B cell (primary cell): Measurements from ENCODE around the gene SLPI. TPM values are rescaled to one million over a fixed set of nuclear protein-coding genes. Genes with fewer than 3 reads are reported as not detected.

ENCODE experiments used
- ATAC-seq: fragments of 200-7000 bp; cut with Tn5 transposase; one replicate; pipeline ENCODE4 v1.10.0; 2021; ENCODE audit warnings: low read depth, mild to moderate bottlenecking, moderate number of reproducible peaks, moderate library complexity
- CTCF ChIA-PET: fragments of 350-600 bp; sonication (Branson Sonifier 250); formaldehyde crosslinking; loops from one replicate; lab custom pipeline; 2021; ENCODE audit warnings: antibody characterized with exemption, inconsistent platforms; lab: Charles Lee
- POLR2A ChIA-PET: fragments of 350-600 bp; sonication (Branson Sonifier 250); formaldehyde crosslinking; loops from one replicate; lab custom pipeline; 2021; ENCODE audit warnings: antibody characterized with exemption; lab: Charles Lee
- DNase-seq: peaks from one replicate; pipeline ENCODE4 v3.0.0; 2013
- H2AFZ ChIP-seq: 2 replicates; pipeline ENCODE4 v1.6.1; 2012; ENCODE audit warnings: mild to moderate bottlenecking, low read depth, low read length; ENCODE audit not compliant: insufficient read depth, poor library complexity, severe bottlenecking
- H3K27ac ChIP-seq, 2 donors: 1 replicate in 1 of 2; 2 replicates in 1 of 2; pipeline ENCODE4 v1.5.1; 2012 to 2013; ENCODE audit warnings: low read length in 2 of 2, mild to moderate bottlenecking in 2 of 2, moderate library complexity in 1 of 2
- H3K27me3 ChIP-seq, 4 experiments: fragments of 200-600 bp in 1 of 4; sonication (generic) in 1 of 4; replicated peaks in 1 of 4; 1 replicate in 2 of 4; 2 replicates in 2 of 4; pipeline versions ENCODE4 v1.6.1 to v1.7.0; 2013 to 2016; ENCODE audit warnings: low read length in 3 of 4, mild to moderate bottlenecking in 2 of 4, mixed read lengths in 1 of 4, moderate library complexity in 1 of 4; ENCODE audit not compliant: insufficient read depth in 4 of 4, control insufficient read depth in 3 of 4; ENCODE audit errors: control extremely low read depth in 1 of 4
- H3K36me3 ChIP-seq, 2 experiments: replicated peaks in 1 of 2; 1 replicate in 1 of 2; 2 replicates in 1 of 2; pipeline versions ENCODE4 v1.6.1 to v1.7.1; 2013; ENCODE audit warnings: low read length in 1 of 2; ENCODE audit not compliant: insufficient read depth in 2 of 2, control insufficient read depth in 1 of 2; ENCODE audit errors: control extremely low read depth in 1 of 2, extremely low read depth in 1 of 2
- H3K4me1 ChIP-seq, 2 donors: fragments of 200-600 bp in 1 of 2; sonication (generic) in 1 of 2; 1 replicate in 1 of 2; 2 replicates in 1 of 2; pipeline versions ENCODE4 v1.5.1 to v1.6.1; 2013 to 2017; ENCODE audit warnings: low read length in 2 of 2; ENCODE audit not compliant: control insufficient read depth in 2 of 2, insufficient read depth in 2 of 2
- H3K4me2 ChIP-seq: replicated peaks from 2 replicates; pipeline ENCODE3; 2012; ENCODE audit warnings: mild to moderate bottlenecking, low read depth, low read length; ENCODE audit not compliant: poor library complexity, severe bottlenecking
- H3K4me3 ChIP-seq, 5 experiments: fragments of 200-600 bp in 1 of 5; sonication (generic) in 1 of 5; 1 replicate in 3 of 5; 2 replicates in 2 of 5; pipeline versions ENCODE4 v1.5.1 to v1.7.0; 2011 to 2016; ENCODE audit warnings: low read length in 4 of 5, mild to moderate bottlenecking in 4 of 5, low read depth in 2 of 5, control low read depth in 1 of 5, moderate library complexity in 1 of 5; ENCODE audit not compliant: insufficient read depth in 1 of 5; ENCODE audit errors: control extremely low read depth in 1 of 5, extremely low read depth in 1 of 5
- H3K79me2 ChIP-seq: fragments of 200-600 bp; sonication (generic); one replicate; pipeline ENCODE4 v1.6.0; 2016; ENCODE audit warnings: low read length; ENCODE audit not compliant: control insufficient read depth, insufficient read depth
- H3K9ac ChIP-seq: fragments of 200-600 bp; sonication (generic); 2 replicates; pipeline ENCODE4 v1.6.1; 2017; ENCODE audit warnings: mild to moderate bottlenecking, low read length, moderate library complexity
- H3K9me3 ChIP-seq, 3 donors: one replicate each; pipeline versions ENCODE4 v1.6.1 to v1.7.1; 2013; ENCODE audit warnings: low read length in 2 of 3; ENCODE audit not compliant: control insufficient read depth in 2 of 3, insufficient read depth in 1 of 3; ENCODE audit errors: control extremely low read depth in 1 of 3
- H4K20me1 ChIP-seq: 2 replicates; pipeline ENCODE4 v1.6.0; 2012; ENCODE audit warnings: mild to moderate bottlenecking, low read length; ENCODE audit not compliant: insufficient read depth, control insufficient read depth, poor library complexity, severe bottlenecking
- H3K27ac Mint-ChIP-seq: one replicate; pipeline ENCODE4 v1.8.0; 2021; ENCODE audit warnings: mixed read lengths
- H3K27me3 Mint-ChIP-seq: one replicate; pipeline ENCODE4 v1.8.0; 2021; ENCODE audit warnings: mixed read lengths
- H3K4me1 Mint-ChIP-seq: one replicate; pipeline ENCODE4 v1.8.0; 2021; ENCODE audit warnings: mixed read lengths
- H3K4me3 Mint-ChIP-seq: one replicate; pipeline ENCODE4 v1.8.0; 2021; ENCODE audit warnings: mixed read lengths
- H3K9me3 Mint-ChIP-seq: one replicate; pipeline ENCODE4 v1.8.0; 2022; ENCODE audit warnings: mixed read lengths; ENCODE audit not compliant: insufficient read depth
- EZH2 ChIP-seq: IDR thresholded peaks from 2 replicates; pipeline ENCODE4 v1.6.1; 2012; ENCODE audit warnings: borderline replicate concordance, low read depth, mild to moderate bottlenecking, moderate library complexity, low read length; ENCODE audit not compliant: insufficient read depth, poor library complexity, severe bottlenecking
- WGBS: methylation state at CpG from one replicate; pipeline ENCODE4 v1.1.5; 2013; ENCODE audit warnings: missing lambda C conversion rate; ENCODE audit not compliant: insufficient coverage; 5-methylcytosine and 5-hydroxymethylcytosine counted together
- intact Hi-C: fragments of 100-400 bp; cut with micrococcal nuclease; formaldehyde crosslinking; loops from one replicate; pipeline ENCODE4 v1.10.0; 2022
- polyA plus RNA-seq: library from polyadenylated mRNA; depleted of rRNA; stranded (reverse); fragments of >200 nt; gene quantifications from 2 replicates; pipeline ENCODE4 v1.2.3, GENCODE V29; 2012
- total RNA-seq, 2 donors: library from RNA; stranded (reverse); fragments of 120-200 nt in 1 of 2; gene quantifications; 1 replicate in 1 of 2; 2 replicates in 1 of 2; pipeline versions ENCODE4 v1.2.3 to v1.2.4, GENCODE V29; 2013 to 2022
- TF ChIP-seq, protein P1 (sequence below): fragments of 200-600 bp; IDR thresholded peaks from one replicate; pipeline ENCODE4 v1.8.0; 2022; ENCODE audit warnings: antibody characterized with exemption, mild to moderate bottlenecking

Gene SLPI
- total and polyA plus RNA-seq, 2 donors (not counting 1 experiment from before 2014, with no cell fraction given) = not detected

DNA sequence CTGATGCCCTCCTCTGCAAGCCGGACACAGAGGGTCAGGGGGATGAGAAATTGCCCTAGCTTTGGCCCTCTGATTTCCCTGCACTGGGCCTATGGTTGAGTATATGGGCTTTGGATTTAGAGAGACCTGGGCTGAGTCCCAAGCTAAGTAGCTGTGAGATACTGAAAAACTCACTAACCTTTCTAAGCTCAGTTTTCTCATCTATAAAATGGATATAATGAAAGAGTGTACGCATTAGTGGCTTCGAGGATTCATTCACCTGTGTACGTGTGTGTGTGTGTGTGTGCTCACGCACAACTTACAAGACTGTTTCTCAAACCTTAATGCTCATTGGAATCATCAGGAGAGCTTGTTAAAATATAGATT, 39.6 kb upstream of the SLPI start:
- peak overlapping the region; percentile 82 for H2AFZ ChIP-seq

More for the DNA sequence above, 39.6 kb upstream of the SLPI start:
- no peaks in the 10 kb centered on the region for H3K9me3 Mint-ChIP-seq
- POLR2A ChIA-PET = no interaction called here
- Histone ChIP-seq H3K27me3 (peaks cover 0 to 42% (median 20%) of the 10 kb centered on the region in 4 experiments), H3K4me1 (peaks cover 13 to 21% of the 10 kb centered on the region in 2 donors), H3K4me3 (peak overlapping the region in 4 of 5 experiments; percentile 39 to 65 (median 60)), H3K9ac (peak overlapping the region; percentile 67), H3K79me2 (no peaks in the 10 kb centered on the region), H3K36me3 (no peaks in the 10 kb centered on the region), H3K9me3 (peaks cover 0 to 3% (median 2%) of the 10 kb centered on the region in 3 donors), H3K4me2 (peak overlapping the region; percentile 89), H3K27ac (no peak overlapping the region), H4K20me1 (no peaks in the 10 kb centered on the region)
- intact Hi-C loops = loop anchor here (10.0 kb wide), 1 partner anchor 609 kb away; no protein-coding TSS in a partner anchor
- CTCF ChIA-PET = interaction anchor here (0.6 to 6.2 kb wide), 46 partner anchors 8 to 609 kb away, joined by 3 to 52 read pairs (median 4); partner anchors contain the start of genes RBPJL and SYS1
- no peak overlapping the region for H3K27ac Mint-ChIP-seq
- 0% methylated on average over 1 of the region's 5 CpGs for WGBS
- DNase-seq = no peak
- ATAC-seq = no peak
- H3K4me3 Mint-ChIP-seq = peak overlapping the region; percentile 87
- H3K27me3 Mint-ChIP-seq = peaks cover 41% of the 10 kb centered on the region
- H3K4me1 Mint-ChIP-seq = peaks cover 18% of the 10 kb centered on the region
- no peak for TF ChIP-seq EZH2
- TF ChIP-seq, protein P1, sequence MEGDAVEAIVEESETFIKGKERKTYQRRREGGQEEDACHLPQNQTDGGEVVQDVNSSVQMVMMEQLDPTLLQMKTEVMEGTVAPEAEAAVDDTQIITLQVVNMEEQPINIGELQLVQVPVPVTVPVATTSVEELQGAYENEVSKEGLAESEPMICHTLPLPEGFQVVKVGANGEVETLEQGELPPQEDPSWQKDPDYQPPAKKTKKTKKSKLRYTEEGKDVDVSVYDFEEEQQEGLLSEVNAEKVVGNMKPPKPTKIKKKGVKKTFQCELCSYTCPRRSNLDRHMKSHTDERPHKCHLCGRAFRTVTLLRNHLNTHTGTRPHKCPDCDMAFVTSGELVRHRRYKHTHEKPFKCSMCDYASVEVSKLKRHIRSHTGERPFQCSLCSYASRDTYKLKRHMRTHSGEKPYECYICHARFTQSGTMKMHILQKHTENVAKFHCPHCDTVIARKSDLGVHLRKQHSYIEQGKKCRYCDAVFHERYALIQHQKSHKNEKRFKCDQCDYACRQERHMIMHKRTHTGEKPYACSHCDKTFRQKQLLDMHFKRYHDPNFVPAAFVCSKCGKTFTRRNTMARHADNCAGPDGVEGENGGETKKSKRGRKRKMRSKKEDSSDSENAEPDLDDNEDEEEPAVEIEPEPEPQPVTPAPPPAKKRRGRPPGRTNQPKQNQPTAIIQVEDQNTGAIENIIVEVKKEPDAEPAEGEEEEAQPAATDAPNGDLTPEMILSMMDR = peak; percentile 61
